Middle frontal gyrus (tissue), 1 donor: ENCODE measurements around the gene PARP16.
A peak's percentile ranks its signal among the peaks of the same experiment; 100 is the strongest.

ENCODE experiments used
- DNase-seq: peaks from one replicate; pipeline ENCODE4 v3.0.0-alpha.2; 2015; ENCODE audit warnings: low spot score; ENCODE audit errors: extremely low spot score

The PARP16 gene

GRCh38 chr15:65286704-65287519 lies at the start of gene PARP16:
TSS of gene PARP16 (minus strand) at chr15:65286883. CDS start at chr15:65286426, 457 bp downstream.
- DNase-seq = peak; percentile 86

GRCh38 chr15:65335278-65336055 lies 48.8 kb upstream of the PARP16 start:
- no peak for DNase-seq

DNA sequence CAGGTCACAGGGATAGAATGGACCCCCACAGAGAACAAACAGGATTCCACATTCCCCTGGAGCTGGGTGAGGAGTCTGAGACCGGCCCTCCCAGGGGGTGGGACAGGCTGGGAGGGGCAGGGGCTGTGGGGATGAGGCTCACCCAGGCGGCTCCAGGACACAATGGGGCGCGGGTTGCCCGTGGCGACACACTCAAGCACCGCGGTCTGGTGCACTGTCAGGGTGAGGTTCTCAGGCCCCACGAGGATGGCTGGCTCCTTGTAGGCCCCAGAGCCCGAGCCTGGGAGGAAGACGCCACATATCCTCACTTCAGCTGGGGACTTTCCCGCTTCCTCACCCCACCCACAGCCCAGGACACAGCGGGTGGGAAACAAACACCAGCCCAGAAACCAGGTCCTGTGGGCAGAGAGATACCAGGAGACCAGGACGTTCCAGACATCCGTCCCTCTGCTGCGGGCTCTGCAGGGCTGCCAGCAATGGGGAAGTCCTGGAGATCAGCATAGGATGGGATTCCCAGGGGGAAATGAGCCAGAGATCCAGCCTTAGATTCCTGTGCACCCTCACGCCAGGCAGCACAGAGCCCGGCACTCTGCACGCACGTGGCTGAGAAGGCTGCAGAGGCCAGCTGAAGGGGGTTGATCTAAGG lies 48.0 kb upstream of the PARP16 start:
- no peak for DNase-seq

DNA sequence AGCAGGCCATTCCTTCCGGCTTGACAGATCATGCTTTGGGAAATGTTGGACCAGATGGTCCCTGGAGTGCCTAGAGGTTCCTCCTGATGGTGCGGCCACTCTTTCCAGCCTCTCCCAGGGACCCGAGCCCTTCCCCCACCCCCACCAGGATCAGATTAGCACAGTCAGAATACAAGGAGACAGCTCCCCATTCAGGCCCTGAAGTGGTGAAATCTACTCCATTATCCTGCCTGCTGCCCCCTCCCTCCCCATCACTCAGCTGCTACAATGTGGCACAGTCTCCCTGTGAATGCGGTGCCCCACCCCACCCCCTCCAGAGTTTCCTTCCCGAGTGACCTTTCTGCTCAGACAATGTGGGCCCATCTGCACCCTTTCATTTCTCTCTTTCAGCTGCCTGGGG lies 47.2 kb upstream of the PARP16 start:
- DNase-seq = no peak

DNA sequence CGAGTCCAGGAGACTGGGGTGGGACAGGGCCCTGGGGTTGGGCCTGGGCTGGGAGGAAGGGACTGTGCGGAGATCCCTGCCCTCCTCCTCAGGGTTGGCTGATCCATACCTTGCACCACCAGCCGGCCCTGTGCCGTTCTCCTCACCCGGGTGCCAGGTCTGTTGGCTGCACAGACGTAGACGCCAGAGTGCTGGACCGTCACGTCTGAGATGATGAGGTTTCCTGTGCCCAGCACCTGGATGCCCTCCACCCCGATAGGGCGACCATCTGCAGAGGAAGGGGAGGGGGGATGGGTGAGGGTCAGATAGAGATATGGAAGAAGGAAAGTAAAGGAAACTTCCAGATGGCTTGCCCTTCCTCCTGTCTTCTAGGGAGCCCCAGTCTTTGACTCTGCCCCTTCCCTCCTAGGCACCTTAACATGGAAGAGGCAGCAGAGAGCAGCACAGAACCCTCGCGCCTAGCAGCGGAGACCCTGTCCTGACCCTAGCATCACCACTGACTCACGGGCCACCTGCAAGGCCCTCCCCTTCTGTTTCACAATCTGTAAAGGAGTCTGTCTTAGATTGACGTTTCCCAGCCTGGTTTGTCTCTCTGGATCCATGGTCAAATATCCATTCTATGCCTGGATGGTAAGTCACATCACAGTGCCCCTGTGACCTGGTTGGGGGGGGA lies 46.6 kb upstream of the PARP16 start:
- no peak for DNase-seq

DNA sequence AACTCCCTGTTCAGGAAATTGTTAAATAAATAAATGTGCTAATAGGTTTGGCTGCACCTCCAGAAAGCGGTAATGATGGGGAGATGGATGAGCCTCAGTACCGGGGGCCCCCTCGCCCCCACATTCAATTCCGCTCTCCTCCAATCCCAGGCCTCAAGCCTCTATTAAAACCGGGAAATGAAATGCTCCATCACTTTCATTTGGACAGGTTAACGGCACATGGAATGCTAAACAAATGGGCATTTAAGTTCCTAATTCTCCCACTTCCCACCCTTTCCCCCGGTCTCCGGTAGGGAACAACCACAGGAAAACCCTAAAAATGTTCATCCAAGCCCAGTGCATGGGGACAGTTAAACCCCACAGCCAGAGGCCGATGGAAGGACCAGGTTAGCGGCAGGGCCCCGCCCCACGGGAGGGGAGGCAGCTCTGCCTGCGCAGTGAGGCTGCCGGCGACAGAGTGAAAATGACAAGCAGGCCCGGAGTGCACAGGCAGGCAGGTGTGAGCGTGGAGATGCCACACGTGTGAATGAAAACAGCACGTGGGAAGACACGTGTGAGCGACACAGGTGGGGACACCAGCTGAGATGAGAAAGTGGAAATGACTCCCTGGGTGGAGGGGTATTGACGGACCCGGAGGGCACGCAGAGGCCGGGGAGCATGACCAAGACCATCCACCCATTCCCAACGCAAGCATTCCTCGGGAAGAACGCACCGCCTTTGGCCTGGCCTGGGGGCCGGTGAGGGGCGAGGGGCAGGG lies 45.9 kb upstream of the PARP16 start:
- DNase-seq = no peak

DNA sequence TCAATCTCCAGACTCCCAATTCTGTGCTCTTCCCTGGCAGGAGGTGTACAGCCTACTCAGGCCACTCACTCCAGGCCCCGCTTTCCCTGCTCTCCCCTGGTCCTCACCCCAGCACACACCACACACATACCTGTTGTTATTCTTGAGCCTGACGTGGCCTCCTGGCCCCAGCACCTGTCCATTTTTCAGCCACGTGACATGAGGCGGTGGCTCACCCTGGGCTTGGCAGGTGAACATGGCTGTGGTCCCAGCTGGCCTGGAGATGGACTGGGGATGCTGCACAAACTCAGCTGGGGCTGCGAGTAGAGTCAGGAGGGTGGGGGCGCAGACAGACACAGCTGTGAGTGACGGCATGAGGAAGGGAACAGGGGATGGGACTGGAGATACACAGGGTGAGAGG lies 45.1 kb upstream of the PARP16 start:
- DNase-seq = no peak

- no peak for DNase-seq
Observed at GRCh38 chr15:65330934-65331645, 44.4 kb upstream of the PARP16 start.

- no peak for DNase-seq
Observed at GRCh38 chr15:65329984-65330735, 43.5 kb upstream of the PARP16 start.

DNA sequence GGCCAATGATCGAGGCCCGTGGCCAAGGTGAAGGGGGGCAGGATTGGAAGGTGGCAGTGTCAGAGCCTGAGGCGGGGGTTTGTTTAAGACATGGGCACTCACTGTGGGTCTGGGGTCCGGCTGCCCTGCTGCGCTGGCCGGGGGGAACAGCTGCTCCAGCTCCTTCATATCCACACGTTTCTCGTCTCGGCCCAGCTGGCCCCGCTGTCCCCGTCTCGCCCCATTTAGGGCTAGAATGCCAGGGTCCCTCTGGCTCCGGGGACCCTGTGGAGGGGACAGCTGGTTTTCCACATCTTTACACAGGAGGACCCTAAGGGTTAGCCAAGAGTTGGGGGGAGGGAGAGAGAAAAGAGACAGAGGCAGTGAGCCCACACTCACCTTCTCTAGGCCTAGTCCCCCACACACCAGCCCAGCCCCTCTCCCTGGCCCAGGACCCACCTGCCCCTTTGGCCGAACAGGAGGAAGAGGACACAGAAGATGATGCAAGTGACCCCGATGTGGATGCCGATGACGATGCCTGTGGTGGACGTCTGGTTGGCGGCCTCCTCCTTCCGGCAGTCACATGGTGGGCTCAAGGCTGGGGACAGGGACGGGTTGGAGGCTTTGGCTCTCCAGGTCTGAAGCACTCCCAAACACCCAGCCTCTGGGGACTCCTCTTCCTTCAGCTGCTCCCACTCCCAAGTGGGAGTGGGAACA lies 42.8 kb upstream of the PARP16 start:
- DNase-seq = no peak

GRCh38 chr15:65328506-65329287 lies 42.0 kb upstream of the PARP16 start:
- no peak for DNase-seq

GRCh38 chr15:65327651-65328393 lies 41.1 kb upstream of the PARP16 start:
- DNase-seq = no peak

DNA sequence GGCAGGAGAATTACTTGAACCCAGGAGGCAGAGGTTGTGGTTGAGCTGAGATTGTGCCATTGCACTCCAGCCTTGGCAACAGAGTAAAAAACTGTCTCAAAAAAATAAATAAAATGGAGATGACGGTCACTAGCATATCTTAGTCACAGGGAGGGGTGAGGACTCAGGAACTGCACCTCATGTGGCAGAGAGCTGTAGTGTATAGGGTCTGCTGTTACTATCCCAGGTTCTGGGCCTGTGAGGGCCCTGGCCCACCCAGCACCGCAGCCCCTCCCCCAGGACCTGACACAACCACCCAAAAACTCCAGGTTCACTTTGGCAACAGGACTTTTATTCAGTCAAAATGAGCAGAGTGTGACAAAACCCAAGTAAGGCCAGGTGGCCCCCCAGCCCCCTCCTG lies 40.1 kb upstream of the PARP16 start:
- DNase-seq = no peak

DNA sequence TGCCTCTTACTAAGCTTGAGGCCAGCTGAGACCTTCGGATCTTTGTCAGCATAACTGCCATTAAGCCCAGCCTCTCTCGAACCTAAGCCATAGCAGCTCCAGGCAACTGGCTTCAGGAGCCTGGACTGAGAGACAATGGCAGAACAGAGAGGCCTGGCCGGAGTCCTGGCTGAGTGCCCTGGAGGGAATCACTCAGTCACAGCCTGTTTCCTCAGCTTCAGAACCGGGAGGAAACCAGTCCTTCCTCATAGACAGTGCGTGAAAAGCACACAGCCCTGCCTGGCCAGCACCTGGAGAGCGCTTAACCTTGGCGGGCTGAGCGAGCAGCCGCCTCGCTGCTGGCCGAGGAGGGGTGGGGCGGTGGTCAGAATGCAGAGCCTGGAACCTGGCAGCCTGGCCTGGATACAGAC lies 39.4 kb upstream of the PARP16 start:
- no peak for DNase-seq

DNA sequence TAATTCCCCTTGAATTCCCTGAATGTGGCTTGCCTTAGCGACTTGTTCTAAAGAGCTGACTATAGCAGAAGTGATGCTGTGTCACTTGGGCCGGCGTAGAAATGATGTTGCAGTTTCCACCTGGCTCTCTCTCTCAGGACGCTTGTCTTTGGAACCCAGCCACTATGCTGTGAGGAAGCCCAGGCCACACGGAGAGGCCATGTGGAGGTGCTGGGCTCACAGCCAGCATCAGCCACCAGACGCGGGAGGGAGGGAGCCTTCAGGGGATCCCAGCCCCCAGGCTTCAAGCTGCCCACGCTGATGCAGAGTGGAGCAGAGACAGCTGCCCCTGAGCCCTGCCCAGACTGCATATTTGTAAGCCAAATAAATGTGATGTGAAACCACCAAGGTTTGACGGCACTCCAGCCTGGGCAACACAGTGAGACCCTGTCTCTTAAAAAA lies 36.4 kb upstream of the PARP16 start:
- DNase-seq = no peak

GRCh38 chr15:65318870-65319356 lies 32.2 kb upstream of the PARP16 start:
- DNase-seq = peak; percentile 87

- no peak for DNase-seq
Observed at GRCh38 chr15:65312400-65312916, 25.8 kb upstream of the PARP16 start.
